Measurements from ENCODE around the gene L2HGDH.

L2HGDH gene

DNA sequence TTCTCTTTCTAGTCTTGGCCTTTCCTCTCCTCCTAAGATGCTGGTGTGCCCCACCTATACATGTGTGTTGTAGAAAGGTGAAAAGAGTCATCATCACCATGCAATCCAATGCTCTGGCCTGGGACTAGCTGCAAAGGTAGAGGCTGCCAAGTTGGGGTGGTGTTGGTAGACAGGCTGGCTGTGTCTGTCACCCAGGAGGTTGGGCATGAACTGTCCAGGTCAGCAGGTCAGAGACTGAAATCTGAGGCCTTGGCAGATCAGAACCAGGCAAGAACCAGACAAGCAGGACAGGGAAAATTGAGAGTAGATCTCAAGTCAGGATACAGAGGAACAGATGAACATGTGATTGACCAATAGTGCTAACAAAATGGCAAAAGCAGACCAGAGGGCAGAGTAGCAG is 26.2 kb downstream of the L2HGDH start:
- DNase-seq: no peak

DNA sequence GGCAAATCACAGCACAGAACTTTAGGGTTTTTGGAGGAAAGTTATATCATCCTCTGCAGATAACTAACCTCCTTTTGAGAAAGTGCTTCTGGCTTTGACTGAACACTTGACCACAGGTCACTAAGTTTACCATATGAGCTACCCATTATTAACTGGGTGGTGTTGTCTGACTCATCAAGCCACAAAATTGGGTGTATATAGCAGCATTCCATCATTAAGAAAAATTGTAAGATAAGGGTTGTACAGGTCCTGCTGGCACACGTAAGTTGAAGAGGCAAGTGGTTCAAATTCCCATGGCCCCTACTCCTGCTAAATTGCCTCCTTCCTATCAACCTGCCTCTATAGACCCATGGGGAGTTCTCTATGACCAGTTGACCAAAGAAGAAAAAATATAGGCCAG is 39.5 kb downstream of the L2HGDH start:
- no peak for DNase-seq

DNA sequence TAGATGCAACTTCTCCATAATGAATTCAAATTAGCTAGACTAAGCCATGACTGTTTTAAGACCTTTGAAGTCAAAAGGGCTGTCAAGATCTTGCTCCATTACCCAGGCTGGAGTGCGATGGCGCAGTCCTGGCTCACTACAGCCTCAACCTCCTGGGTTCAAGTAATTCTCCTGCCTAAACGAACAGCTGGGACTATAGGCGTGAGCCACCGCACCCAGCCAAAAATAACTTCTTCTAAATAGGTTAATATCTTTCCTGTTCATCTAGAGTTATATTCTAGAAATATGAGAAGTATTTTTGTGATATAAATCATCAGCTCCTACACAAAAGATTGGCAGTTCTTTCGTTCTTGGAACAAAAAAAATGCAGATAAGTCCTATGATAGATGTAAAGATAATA is 41.1 kb downstream of the L2HGDH start:
- DNase-seq: no peak

DNA sequence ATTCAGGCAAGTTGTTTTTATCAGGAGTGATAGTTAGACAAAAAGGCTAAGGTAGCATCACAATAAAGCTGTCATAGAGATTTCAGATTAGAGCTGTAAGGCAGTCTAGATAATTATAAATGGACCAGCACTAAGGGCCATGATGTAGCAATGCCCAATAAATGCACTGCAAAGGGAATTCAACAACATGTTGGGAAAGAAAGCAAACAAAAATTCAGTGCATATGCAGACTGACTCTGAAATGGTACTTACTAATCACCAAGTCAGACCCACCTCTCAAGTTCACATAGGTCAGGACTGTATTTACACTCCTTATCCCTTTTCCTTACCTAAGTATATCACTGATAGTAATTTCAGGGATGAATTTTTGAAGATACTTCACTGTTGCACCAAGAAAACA is 47.0 kb downstream of the L2HGDH start:
- DNase-seq: no peak

DNA sequence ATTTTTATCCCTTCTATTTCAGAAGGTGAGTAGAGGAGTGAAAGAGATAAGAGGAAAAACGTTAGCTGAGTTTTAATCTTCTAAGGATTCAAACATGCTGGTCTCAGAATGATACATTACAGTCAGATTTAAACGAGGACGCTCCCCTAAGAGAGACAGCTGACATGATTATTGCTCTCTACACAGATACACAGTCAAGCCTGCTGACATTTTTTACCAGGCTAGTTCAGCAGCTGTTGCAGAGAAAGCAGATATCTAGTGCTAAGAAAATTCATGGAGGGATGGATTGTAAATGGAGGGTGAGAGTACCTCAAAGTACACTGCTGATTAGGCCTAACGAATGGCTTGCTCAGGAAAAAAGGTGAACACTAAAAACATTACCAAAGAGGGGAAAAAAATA is 48.7 kb downstream of the L2HGDH start:
- DNase-seq: no peak

DNA sequence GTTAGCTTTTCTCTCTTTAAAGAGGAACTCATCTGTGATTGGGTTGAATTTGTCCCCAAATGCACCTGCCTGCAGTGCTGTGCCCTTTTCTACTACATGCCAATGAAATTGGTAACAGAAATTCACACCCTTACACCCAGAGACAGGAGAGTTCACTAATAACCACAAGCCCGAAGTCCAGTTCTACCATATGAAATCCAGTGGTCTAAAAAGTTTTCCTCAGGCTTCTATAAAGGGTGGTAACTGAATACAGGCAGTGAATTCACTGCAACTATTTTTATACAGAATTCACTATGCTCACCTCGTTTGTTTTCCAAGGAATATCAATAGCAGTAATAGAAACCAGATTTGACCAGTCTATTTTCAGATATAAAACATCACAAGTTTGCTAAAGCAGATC is 49.2 kb downstream of the L2HGDH start:
- no peak for DNase-seq

DNA sequence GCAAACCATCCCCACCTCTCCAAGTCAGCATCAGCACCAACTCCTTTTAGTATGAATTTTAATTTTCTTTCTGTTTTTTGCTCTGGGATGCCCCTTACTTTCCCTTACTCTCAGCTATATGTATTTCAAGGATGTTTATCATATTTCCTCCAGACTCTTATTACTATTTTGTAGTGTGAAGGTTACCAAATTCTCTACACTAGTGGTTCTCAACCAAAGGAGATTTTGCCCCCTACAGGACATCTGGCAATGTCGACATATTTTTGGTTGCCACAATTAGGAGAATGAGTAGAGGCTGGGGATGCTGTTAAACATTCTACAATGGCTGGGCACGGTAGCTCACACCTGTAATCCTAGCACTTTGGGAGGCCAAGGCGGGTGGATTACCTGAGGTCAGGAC is 51.5 kb downstream of the L2HGDH start:
- DNase-seq: peak; percentile 8 to 18

DNA sequence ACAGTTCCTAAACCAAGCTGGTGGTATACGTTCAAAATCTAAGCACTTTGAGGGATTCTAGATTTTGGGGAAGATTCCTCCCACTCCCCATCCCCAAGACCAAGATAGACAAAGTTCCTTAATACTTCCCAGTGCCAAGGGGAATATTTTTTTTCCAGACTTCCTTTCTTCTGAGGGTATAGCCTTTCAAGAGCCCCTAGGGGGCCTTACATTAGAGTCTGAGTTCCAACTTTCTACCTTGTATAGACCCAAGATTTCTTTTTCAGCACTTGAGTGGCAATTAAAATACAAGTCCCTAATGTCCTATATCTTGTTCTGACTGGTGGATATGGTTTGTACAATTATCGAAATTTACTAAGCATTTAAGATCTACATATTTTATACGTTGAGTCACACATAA is 52.0 kb downstream of the L2HGDH start:
- no peak for DNase-seq

DNA sequence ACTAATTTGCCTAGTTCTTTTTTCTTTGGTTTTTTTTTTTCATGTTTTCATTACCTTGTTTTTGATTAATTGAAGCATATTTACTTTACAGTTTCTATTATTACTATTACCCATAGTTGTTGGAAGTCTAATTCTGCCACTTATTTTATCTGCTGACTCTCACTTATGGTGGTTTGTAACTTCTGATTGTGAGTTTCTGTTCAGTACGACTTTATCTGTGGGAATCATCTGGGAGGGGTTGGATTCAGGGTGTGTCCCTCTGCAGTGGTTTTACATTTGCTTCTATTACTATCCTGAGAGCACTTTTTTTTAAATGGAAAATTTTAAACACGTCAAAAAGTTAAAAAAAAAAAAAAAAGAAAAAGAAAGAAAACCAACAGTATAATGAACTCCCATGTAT is 54.3 kb downstream of the L2HGDH start:
- no peak for DNase-seq

DNA sequence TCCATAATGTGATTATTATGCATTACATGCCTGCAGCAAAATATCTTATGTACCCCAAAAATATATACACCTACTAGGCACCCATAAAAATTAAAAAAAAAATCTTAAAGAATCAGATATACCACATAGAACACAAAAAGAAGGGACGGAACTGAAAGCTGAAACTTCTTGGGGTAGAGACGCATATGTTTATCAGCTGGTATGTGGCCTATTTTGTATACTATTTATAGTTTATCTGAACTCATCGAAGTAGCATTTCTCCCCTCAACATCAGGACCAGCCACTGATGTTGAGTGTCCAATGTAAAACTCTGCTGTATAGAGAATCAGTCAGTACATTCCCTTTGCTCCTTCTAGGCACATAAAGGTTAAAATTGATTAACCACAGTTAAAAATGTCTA is 57.8 kb downstream of the L2HGDH start:
- no peak for DNase-seq

DNA sequence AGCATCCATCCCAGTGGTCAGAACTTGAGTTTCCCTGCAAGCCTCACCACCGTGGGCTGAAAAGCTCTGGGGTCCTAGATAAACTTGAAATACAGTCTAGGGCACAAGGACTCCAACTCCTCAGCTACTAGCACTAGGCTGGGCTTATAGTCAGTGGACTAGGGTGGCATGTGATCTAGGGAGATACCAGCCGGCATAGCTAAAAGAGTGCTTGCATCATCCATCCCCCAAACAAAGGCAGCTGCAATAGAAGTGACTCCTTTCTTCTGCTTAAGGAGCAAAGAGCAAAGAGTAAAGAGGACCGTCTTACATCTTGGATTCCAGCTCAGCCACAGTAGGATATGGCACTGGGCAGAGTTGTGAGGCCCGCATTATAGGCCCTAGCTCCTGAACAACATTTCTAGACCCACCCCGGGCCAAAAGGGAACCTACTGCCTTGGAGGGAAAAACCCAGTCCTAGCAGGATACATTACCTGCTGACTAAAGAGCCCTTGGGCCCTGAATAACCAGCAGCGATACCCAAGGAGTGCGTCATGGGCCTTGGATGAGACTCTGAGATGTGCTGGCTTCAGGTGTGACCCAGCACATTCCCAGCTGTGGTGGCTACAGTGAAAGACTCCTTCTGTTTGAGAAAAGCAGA is 62.8 kb downstream of the L2HGDH start:
- no peak for DNase-seq

DNA sequence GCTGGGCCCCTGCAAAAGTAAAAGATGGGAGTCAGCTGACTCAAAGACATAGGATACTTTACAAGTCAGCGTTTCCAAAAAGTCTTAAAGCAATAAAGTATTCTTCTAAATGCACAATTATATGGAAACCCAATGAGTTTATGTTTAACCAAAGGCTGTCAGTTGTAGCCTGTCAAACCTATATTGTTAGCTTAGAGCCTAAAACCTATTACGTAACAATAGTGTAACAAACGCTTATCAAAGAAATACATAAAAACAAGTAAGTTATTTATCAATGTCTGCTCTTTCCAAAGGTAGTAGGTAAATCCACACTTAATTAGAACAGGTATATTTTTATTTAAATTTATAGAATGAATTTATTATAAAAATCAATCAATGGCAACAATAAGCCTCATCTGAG is 64.8 kb downstream of the L2HGDH start:
- no peak for DNase-seq

DNA sequence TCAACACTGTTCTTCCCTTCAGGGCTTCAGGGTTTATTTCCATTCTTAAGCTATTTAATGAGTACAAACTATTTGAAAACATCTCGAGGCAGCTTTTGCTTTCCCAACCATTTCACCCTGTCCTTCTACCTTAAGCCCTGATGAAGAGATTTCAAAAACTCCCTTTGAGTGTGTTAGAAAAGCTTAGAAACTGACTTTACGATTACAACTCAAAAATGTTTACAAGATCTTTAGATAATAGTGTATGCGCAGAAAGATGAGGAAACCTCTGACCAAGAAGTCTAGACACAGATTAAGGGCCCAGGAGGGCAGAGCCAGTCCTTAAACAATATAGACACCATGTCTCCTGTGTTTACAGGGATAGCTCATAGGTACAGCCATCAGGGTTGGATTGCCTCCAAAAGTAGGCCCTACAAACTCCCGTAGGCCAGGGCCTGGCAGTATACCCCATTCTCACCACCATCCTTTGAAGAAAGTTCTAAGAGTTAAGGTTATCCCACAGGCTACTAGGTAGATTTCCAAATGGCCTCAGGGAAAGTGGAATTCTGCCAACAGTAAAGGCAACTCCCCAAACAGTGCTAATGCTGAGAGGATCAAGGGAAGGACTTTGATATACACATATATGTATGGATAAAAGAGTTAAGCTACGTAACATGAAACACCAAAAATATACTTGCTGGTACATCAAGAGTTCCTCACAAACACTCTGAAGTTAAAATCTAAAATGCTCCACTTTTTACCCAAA is 69.3 kb downstream of the L2HGDH start:
- DNase-seq: no peak

DNA sequence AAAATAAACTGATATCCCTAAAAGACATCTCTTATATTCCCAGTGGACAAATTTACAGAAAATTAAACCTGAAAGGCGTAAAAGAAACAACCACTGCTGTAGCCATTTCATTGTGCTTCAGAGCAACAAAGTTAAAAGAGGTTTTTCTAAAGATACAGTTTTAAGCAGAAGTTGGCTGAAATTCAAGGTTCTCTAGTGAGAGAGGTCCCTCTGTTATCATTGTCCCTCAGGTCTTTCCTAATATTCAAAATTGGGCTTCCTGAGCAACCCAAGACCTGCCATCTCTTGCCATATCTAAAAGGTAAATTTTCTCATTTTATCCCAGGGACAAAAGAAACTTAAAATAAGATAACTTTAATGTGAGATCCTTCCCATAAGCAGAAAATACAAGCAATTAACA is 69.9 kb downstream of the L2HGDH start:
- no peak for DNase-seq

DNA sequence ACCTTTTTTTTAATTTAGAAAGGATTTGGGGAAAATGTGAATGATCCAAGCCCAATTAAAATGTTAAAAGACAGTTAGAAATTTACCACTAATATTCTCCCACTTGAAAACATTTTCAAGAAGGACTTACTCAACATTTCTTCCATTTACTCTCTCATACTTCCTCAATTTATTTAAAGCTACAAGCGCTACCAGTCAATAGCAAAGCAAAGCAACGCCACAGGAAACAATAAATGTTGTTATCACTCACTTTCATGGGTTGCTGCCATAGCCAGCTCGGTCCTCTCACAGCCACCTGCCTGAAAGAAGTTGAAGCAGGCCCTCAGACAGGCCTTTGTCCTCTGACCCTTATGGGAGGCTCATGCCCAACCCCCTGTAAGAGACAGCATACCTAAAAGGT is 74.6 kb downstream of the L2HGDH start:
- no peak for DNase-seq

DNA sequence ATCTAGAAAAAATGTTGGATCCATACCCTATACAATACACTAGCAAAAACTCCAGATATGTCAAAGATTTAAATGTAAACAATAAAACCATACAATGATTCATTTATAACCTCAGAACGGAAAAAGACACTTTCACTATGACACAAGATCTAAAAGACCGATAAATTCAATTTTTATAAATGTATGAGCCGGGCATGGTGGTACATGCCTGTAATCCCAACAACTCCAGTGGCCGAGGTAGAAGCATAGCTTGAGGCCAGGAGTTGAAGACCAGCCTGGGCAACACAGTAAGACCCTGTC is 78.1 kb downstream of the L2HGDH start:
- DNase-seq: no peak

DNA sequence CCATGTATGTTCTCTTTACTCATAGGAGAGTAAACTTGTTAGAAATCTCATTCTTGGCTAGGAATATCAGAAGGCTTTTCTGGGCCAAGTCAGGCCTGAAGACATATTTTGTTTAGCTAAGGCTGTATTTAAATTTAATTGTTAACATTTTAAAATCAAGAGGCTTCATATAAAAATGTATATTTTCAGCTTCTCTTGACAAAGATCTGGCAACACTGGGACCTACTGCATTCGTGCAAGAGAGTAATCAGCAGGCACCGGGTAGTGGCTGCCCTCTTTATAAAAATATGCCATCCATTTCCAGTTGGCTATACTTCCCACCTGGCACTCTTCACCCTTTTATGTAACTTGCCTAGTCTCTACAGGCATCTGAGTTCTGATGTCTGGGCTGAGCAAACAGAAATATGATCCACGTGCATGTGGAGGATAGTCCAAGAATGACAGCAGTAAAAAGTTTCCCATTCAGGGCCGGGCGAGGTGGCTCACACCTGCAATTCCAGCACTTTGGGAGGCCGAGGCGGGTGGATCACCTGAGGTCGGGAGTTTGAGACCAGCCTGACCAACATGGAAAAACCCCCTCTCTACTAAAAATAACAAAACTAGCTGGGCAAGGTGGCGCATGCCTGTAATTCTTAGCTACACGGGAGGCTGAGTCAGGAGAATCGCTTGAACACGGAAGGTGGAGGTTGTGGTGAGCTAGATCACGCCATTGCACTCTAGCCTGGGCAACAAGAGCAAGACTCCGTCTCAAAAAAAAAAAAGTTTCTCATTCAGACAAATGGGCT is 78.7 kb downstream of the L2HGDH start:
- peak in 1 of 2 experiments; percentile 34 for DNase-seq

DNA sequence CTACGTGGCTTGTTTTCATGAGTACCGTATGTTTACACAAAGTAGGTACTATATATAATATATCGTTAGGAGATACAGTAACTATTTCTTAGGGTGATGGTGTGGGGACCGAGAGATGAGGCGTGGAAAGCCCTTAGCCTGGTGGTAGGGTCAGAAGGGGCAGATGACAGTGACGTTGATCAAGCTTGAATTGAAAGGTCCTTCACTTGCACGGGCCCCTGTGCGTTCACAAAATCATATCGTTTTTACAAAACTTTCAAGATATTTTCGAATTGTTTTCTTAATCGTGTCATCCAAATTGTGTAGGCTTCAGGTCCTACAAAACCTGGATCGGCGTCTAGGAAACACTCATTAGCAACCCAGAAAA is 79.8 kb downstream of the L2HGDH start:
- DNase-seq: no peak

DNA sequence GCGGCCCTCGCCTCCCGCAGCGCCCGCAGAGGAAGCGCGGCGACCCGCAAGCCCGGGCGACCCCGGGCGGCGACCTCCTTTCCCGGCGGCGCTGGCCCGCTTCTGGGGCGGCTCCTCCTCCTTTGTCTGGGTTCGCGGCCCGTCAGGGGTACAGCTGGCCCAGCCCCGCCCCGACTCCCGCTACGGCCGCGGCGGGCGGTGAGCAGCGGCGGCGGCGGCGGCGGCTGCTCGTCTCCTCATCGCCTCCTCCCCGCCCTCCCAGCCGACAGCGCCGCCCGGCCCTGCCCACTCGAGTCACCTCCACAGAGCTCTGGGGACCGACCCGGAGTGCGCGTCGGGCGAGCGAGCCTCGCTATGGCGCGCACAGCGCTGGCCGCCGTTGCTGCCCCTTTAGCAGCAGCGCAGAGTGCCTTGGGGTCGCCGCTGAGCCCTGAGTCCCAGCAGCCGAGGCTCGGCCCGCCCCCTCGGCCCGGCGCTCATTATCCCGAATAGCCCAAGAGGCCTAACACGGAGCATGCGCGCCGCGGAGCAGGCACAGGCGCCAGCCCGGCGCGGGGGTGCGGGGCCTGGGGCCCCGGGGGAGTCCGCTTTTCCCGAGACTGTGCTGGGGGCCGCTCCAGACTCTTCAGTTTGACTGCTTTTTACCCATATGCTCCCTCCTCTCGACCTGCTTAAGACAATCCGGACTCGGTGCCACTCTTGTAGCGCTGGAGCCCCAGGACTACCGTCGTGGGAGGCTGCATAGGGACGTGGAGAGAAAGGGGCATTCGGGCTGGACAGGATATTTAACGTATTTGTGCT is 80.4 kb downstream of the L2HGDH start, which contains the start of gene SOS2:
SOS2 (minus strand) TSS at position 104 of the 801 bp plus-strand sequence. CDS start 295 bp downstream, outside the sequence.
- peak; percentile 46 to 88 for DNase-seq

DNA sequence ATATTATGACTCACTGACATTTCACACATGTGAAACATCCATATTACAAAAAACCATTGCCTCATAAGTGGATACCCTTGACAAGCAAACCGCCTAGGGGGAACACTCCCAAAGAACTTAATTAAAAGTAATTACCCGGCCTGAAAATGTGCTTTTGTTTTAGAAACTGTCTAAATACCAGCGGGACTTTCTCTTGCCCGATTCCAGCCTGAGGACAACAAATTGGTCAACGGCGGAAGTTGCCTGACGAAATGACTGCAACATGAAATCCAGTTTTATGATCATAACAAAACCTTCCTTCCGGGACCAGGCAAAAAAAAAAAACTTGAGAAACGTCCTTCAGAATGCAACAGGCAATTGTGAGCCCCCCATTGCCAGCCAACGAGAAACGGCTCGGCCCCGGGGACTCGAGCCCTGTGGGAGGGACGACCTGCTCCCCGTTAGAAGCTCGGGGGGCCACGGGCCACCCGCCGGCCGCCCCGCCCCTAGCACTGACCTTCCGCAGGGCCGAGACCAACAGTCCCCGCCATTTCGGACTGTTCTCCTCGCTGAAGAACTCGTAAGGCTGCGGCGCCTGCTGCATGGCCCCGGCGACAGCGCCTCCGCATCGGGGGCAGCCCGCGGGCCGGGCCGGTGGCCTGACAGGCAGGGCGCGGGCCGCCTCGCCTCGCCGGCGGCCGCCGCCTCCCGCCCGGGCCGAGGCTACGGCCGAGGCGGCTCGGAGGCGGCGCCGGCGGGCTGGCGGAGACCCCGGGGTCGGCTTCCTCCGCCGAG is 81.1 kb downstream of the L2HGDH start:
- DNase-seq: peak in 1 of 2 experiments; percentile 39

DNA sequence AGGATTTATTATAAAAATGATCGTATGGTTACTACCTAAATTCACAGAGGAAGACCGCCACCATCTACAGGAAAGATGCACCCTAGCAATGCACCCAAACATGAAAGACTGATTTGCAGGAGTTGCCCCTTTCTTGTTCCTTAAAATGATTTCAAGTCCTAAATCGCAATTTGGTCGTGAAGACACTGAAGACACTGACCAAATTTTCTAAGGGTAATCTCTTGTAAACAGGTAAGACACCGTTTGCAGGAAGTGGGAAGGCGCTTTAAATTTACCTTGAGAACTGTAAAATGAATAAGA is 81.7 kb downstream of the L2HGDH start:
- no peak for DNase-seq

DNA sequence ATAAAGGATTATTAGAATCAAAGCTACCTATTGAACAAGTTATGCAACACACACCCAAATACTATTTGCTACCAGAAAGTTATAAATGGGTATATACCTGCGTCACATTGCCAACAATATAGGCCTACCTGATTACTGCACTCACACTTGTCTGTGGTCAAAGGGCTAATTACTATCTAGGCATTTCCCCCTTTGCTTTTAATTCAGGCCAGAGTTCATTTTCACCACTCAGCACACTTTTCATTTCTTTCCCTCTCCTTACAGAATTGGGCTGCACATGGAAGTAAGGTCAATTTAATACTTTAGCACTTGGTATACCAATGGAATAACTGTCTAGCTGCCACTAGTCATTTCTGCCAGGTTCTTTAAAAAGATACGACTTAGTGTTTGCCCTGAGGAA is 82.3 kb downstream of the L2HGDH start:
- no peak for DNase-seq

DNA sequence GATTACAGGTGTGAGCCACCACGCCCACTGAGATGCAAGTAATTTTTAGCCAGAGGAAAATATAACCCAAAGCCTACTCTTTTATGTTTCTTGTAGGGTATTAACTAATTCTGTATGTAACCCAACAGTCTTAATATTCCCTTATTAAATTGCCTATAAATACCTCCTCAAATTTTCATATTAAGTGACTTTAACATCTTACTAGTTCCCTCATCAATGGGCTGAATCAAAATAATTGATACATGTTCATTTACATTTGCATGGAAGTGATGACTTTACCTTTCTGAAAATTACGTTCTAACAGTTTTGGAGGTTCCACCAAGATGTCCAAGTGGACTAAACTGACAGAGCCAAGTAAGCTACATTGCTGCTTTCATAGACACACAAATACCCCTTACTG is 83.7 kb downstream of the L2HGDH start:
- DNase-seq: no peak
